ENCODE results near the gene SNX24.
"Not testable (repeated sequence)": the region's sequence is repeated elsewhere in the genome, so short reads cannot be mapped to it uniquely, and the experiment has no call there.

GRCh38 chr5:122974251-122974650, 128.8 kb downstream of the SNX24 start:
- TF ChIP-seq ZNF404, REST, BCL6B (tag by site-specific recombination; IDR thresholded peaks at IDR 0.05): not testable (repeated sequence)

Measured in HEK293 (cell line).